ENCODE measurements around the gene SRPX2. TPM values are rescaled to one million over a fixed set of nuclear protein-coding genes. Genes with fewer than 3 reads are reported as not detected.
"Not testable (repeated sequence)": the region's sequence is repeated elsewhere in the genome, so short reads cannot be mapped to it uniquely, and the experiment has no call there.

Gene SRPX2
- total RNA-seq, 1 donor from 2014 or later = 13.0 TPM

DNA sequence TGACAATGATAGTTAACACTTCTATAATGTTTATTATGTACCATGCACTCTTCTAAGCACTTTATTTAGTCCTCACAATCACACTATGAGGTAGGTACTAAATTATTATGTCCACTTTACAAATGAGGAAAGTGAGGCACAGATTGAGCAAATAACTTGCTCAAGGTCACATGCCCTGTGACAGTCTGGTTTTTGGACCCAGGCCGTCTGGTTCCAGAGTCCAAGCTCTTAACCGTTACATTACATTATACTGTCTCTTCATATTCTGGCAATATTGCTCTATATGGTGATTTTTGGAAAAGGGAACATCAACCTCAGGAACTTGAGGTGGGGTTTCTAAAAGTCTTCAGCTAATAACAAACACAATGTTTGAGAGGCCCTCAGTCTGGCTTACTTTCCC is 75.1 kb downstream of the SRPX2 start:
- Histone ChIP-seq H3K4me1 (ENCODE audit: control insufficient read depth in 3 of 3, insufficient read depth in 3 of 3, low read length in 3 of 3) (no peaks in the 10 kb centered on the region), H3K4me3 (ENCODE audit: low read length in 3 of 3) (no peak overlapping the region), H3K27me3 (ENCODE audit: control insufficient read depth in 3 of 3, insufficient read depth in 3 of 3, low read length in 3 of 3) (no peaks in the 10 kb centered on the region), H3K9ac (ENCODE audit: low read depth in 1 of 3, low read length in 3 of 3) (no peak overlapping the region), H3K27ac (ENCODE audit: low read depth, low read length) (no peak overlapping the region), H3K9me3 (ENCODE audit: control insufficient read depth in 3 of 3, low read length in 3 of 3) (no peaks in the 10 kb centered on the region), H3K36me3 (ENCODE audit: control insufficient read depth in 3 of 3, insufficient read depth in 3 of 3, low read length in 3 of 3) (no peaks in the 10 kb centered on the region)

DNA sequence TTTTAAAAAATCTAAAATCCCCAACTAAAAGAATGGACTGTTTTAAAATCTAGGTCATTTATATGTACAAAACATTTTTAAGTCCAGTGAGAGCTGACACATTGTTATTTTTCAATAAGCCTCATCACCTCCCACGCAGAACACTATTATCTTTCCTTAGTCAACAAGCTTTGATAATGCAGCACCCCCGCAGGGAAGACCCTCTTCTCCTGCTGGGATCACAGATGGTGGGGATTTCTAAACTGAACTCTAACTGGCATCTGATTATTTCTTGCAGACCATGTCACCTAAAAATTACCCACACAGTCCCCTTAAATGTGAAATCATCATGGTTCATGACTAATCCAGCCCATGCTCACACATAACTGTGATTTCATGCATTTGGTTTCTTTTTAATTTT is 76.3 kb downstream of the SRPX2 start:
- Histone ChIP-seq H3K36me3 (ENCODE audit: control insufficient read depth in 3 of 3, insufficient read depth in 3 of 3, low read length in 3 of 3) (no peaks in the 10 kb centered on the region), H3K9me3 (ENCODE audit: control insufficient read depth in 3 of 3, low read length in 3 of 3) (no peaks in the 10 kb centered on the region), H3K27ac (ENCODE audit: low read depth, low read length) (no peak overlapping the region), H3K4me1 (ENCODE audit: control insufficient read depth in 3 of 3, insufficient read depth in 3 of 3, low read length in 3 of 3) (no peaks in the 10 kb centered on the region), H3K27me3 (ENCODE audit: control insufficient read depth in 3 of 3, insufficient read depth in 3 of 3, low read length in 3 of 3) (no peaks in the 10 kb centered on the region), H3K9ac (ENCODE audit: low read depth in 1 of 3, low read length in 3 of 3) (no peak overlapping the region), H3K4me3 (ENCODE audit: low read length in 3 of 3) (no peak overlapping the region)

DNA sequence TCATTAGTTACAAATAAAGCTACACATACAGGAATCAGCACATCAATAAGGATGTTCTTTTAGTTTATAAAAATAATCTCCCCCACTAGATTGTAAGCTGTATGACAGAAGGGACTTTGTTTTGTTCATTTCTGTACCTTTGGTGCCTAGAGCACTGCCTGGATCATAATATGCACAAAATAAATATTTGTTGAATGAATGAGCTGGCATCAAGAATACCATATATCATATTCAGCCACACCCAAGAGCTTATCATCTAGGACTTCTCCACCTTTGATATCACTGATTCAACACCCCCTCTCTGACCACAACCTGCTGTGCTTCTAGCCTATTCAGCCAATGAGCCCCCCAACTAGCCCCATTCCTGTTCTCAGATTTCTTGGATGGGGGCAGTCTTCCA is 77.3 kb downstream of the SRPX2 start:
- Histone ChIP-seq H3K27me3 (ENCODE audit: control insufficient read depth in 3 of 3, insufficient read depth in 3 of 3, low read length in 3 of 3) (no peaks in the 10 kb centered on the region), H3K9ac (ENCODE audit: low read depth in 1 of 3, low read length in 3 of 3) (no peak overlapping the region), H3K36me3 (ENCODE audit: control insufficient read depth in 3 of 3, insufficient read depth in 3 of 3, low read length in 3 of 3) (no peaks in the 10 kb centered on the region), H3K27ac (ENCODE audit: low read depth, low read length) (no peak overlapping the region), H3K4me3 (ENCODE audit: low read length in 3 of 3) (no peak overlapping the region), H3K9me3 (ENCODE audit: control insufficient read depth in 3 of 3, low read length in 3 of 3) (no peaks in the 10 kb centered on the region), H3K4me1 (ENCODE audit: control insufficient read depth in 3 of 3, insufficient read depth in 3 of 3, low read length in 3 of 3) (no peaks in the 10 kb centered on the region)

DNA sequence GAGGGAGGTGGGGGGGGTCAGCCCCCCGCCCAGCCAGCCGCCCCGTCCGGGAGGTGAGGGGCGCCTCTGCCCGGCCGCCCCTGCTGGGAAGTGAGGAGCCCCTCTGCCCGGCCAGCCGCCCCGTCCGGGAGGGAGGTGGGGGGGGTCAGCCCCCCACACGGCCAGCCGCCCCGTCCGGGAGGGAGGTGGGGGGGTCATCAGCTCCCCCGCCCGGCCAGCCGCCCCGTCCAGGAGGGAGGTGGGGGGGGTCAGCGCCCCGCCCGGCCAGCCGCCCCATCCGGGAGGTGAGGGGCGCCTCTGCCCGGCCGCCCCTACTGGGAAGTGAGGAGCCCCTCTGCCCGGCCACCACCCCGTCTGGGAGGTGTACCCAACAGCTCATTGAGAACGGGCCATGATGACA is 80.0 kb downstream of the SRPX2 start:
- H3K9me3 ChIP-seq (ENCODE audit: control insufficient read depth in 3 of 3, low read length in 3 of 3); H3K4me1 ChIP-seq (ENCODE audit: control insufficient read depth in 3 of 3, insufficient read depth in 3 of 3, low read length in 3 of 3); H3K4me3 ChIP-seq (ENCODE audit: low read length in 3 of 3); H3K27ac ChIP-seq (ENCODE audit: low read depth, low read length); H3K9ac ChIP-seq (ENCODE audit: low read depth in 1 of 3, low read length in 3 of 3); H3K27me3 ChIP-seq (ENCODE audit: control insufficient read depth in 3 of 3, insufficient read depth in 3 of 3, low read length in 3 of 3); H3K36me3 ChIP-seq (ENCODE audit: control insufficient read depth in 3 of 3, insufficient read depth in 3 of 3, low read length in 3 of 3): not testable (repeated sequence)

Other genes starting within 250 kb of the SRPX2 start
- gene PCDH19, start 233.9 kb upstream of the SRPX2 start, total RNA-seq = 2.6 TPM
- gene TNMD, start 59.3 kb upstream of the SRPX2 start, total RNA-seq = 123 TPM
- 36.0 TPM for gene TSPAN6, start 7.4 kb upstream of the SRPX2 start, total RNA-seq
- 2.6 TPM for gene SYTL4, start 87.9 kb downstream of the SRPX2 start, total RNA-seq
- 7.3 TPM for gene CSTF2, start 176.2 kb downstream of the SRPX2 start, total RNA-seq
- gene NOX1, start 230.2 kb downstream of the SRPX2 start, total RNA-seq = not detected